Anterior cingulate cortex (tissue), 58 donors: ENCODE results near the gene COL25A1.
"Not testable (repeated sequence)": the region's sequence is repeated elsewhere in the genome, so short reads cannot be mapped to it uniquely, and the experiment has no call there.

Source experiments
- DNase-seq, 58 donors: peaks; one replicate each; lab custom pipeline; 2025; lab: John Stamatoyannopoulos, UW

The COL25A1 gene

GRCh38 chr4:109075621-109076020 is 226.8 kb downstream of the COL25A1 start:
- DNase-seq, result no peak

DNA sequence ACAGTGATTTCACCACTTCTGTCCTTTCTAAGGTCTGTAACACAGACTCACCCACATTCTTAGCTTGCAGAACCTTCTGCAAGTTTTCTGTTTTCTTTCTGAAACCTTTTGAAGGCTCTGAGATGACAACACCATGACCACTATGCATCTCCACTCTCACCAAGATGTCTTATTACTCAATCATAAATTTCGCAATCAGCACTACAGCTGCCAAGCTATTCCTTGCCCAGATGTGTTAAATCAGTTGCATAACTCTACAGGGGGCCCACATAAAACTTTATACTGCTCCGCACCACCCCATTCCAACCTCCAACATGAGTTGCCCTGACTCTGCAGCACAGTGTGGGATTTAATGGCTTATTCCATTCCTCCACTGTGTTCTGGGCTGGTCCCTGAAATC is 229.9 kb downstream of the COL25A1 start:
- DNase-seq, result no peak

GRCh38 chr4:109070677-109071076 is 231.8 kb downstream of the COL25A1 start:
- DNase-seq, result not testable (repeated sequence)

DNA sequence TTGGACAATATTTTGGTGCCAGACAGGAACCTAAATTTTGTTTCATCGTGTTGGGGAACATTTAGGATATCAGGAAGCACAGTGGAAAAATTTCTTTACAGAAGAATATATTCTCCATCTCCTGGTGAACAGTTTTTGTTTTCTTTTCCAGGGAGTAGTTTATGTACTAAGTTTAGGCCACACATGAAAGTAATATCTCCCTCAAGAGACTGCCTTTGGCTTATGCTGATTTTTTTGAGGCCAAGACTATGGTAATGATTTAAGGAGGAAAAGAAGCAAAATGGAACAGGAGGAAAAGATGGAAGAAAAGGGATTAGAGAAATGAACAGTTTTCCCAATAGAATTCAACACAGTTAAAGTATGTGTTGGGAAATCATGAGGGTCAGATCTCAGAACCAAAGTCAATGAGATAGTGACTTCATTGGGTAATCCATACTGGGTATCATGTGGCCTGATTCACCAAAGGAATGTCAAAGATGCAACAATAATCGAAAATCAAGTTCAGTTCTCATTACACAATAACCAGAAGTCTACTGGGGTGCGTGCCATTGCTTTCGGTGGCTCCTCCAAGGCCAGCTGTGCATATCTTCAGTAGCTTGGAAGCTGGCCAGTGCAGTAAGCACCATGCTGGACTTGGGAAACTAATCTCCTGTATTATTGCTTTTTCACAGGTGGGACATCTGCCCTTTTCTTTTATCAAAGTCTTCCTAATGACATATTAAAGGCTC is 234.8 kb downstream of the COL25A1 start:
- no peak for DNase-seq

DNA sequence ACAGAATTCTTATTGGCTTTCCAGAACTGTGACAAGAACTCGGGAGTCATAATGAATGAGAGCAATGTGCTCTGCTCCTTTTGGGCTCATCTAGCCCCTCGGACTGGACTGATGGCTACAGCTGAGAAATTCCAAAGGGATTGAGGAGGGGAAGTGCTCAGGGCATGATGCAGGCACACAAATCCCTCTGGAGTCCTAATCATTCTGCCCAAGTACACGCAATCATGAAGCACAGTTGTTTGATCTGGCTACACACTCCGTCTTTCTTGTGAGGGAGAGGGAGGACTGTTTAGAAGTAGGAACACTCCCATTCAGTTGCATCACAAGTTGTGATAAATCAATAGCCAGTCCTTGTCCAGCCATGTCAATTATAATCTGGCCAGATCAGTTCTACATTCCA is 237.5 kb downstream of the COL25A1 start:
- no peak for DNase-seq

- DNase-seq, result no peak
These were observed 249.2 kb downstream of the COL25A1 start for GRCh38 chr4:109053257-109053656.

DNA sequence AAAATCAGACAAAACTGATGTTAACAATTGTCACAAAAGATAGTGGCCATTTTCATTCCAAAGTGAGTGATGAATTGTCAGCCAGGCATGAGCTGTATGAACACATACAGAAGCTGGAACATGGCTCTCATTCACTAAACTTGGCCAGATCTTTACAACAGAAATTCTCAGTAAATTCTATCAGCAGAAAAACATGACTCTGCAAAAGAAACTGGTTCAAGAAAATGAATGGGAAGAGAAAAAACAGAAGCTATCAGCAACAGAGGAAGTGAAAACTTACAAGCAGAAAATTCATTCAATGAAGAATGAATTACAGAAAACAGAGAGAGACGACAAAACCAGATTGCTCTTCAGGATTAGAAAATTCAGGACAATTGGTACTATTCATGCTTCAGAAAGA is 249.6 kb downstream of the COL25A1 start:
- DNase-seq, result no peak

DNA sequence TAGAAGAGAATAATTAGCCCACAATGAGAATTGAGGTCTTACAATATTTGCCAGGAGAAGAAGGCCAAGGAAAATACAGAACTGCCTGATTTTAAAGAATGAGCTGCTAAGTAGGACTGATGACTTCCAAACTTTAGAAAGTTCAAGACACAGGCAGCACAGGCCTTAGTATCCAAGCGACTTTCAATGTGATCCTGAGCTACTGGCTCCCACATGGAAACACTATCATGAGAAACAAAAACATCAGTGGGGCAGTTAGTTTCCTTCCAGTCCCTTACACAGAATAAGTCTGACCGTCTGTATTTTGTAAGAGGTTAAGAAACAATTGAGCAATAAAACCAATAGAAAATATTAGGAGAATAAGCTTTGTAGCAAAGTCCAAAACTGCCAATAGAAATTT is 251.4 kb downstream of the COL25A1 start:
- no peak for DNase-seq

GRCh38 chr4:109049926-109050325 is 252.5 kb downstream of the COL25A1 start:
- no peak for DNase-seq

GRCh38 chr4:109046471-109047201 is 255.8 kb downstream of the COL25A1 start:
- no peak for DNase-seq

DNA sequence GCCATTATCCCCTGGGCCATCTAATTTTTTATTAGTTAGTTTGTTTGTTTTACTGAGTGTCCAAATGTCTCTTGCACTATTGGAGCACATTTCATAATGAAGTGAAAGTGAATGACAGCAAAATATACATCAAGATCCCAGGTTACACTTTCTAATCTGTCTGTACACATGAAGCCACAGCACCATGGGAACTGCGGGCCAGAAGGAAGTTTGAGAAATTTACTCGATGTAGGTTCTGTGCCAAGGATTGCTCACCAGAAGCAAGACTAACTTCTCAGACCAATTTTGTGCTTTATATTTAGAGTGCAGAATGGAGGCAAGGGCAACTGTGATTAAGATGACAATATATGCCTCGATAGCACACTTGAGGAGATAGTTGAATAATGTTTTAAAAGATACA is 258.0 kb downstream of the COL25A1 start:
- DNase-seq, result no peak

DNA sequence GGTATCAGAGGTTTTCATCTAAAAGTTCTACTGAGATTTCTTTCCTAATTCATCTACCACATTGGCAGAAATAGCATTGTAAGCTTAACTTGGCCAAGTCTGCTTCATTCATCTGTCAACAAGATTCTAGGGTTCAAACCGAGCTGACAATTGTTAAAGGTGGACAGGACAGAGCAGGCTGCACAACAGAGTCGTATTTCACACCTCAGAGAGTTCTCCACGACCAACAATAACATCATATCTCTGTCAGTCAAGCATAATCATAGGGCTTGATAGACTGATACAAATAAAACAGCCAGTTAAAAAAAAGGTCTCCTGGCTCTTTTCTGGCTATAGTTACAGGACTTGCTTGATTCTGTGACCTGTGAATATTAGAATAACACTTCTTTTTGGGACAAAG is 259.2 kb downstream of the COL25A1 start:
- no peak for DNase-seq

- no peak for DNase-seq
These were observed 260.7 kb downstream of the COL25A1 start for GRCh38 chr4:109041463-109042360.

GRCh38 chr4:109040441-109040840 is 262.0 kb downstream of the COL25A1 start:
- no peak for DNase-seq

DNA sequence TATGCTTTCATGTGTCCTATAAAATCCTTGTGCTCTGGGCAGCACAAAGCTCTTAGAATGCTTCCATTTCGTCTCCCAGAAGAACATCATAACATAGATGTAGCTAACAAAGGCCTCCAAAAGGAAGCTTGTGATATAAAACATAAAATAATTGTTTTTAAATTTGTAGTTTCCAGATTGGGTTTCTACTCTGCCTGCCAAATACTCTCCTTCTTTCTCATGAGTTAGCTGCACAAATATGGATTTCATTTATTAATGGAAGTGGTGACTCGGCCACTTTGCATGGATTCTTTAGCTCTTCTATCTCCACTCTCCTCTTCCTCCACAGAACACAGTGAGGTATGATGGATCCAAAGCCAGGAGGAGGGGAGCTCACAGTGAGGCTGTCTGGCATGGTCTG is 265.4 kb downstream of the COL25A1 start:
- DNase-seq, result no peak

DNA sequence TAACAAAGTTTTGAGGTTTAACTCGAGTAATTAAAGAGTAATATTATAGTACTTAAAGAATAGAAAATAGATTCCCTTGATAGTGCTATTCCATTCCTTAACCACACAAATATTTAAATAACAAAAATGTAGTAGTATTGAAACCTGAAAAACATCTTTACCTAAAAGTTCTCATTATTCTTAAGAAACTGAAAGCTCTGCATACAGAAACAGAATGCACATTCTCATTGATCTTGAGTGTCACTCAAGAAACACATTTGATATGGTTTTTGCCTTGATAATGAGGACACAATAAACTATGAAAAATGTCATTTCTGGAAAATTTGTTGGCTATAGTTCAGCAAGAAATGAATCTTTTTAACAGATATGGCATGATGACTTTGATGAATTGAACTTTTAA is 268.5 kb downstream of the COL25A1 start:
- DNase-seq, result no peak

- DNase-seq, result no peak
These were observed 269.8 kb downstream of the COL25A1 start for GRCh38 chr4:109032671-109033070.

DNA sequence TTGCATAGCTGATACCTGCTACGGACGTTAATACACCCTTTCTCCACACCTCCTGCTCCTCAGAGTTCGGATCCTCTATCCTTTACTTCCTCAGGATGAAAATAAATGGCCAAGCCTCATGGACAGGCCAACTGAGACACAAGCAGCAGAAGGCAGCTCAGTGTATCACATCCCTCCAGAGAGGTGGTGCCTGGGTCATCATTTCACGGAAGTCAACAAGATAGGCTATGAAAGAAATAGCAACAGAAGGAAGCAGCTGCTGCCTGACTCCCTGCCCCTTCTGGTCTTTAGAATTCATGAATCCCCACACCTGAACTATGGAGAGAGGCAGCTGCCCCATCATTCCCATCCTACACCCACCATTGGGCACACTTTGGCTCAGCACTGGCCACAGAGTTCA is 272.5 kb downstream of the COL25A1 start:
- DNase-seq, result no peak

DNA sequence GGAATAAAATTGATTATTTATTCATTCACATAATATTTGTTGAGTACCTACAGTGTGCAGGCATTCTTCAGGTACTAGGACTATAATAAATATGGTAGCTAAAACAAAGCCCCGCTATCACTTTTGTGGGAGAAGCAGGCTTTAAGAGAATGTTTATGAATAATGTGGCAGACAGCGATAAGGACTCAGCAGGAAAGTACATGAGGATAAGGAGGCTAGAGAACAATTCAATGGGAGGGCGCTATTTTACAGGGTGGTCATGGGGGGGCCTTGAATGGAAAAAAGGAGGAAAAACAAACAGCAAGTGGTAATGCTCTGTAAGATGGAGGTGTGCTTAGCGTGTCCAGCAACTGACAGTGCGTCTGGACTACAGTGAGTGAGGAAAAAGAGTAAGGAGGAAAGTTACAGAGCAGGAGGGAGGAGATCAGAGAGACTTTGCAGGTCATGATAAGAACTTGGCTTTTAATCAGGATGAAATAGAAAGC is 275.4 kb downstream of the COL25A1 start:
- DNase-seq, result no peak

- DNase-seq, result no peak
These were observed 275.9 kb downstream of the COL25A1 start for GRCh38 chr4:109026588-109026987.

- no peak for DNase-seq
These were observed 276.9 kb downstream of the COL25A1 start for GRCh38 chr4:109025471-109026076.
